ENCODE measurements around the gene FBRSL1. TPM values are rescaled to one million over a fixed set of nuclear protein-coding genes. Genes with fewer than 3 reads are reported as not detected.

Gene FBRSL1
- polyA plus RNA-seq, 1 donor = 58.3 TPM

DNA sequence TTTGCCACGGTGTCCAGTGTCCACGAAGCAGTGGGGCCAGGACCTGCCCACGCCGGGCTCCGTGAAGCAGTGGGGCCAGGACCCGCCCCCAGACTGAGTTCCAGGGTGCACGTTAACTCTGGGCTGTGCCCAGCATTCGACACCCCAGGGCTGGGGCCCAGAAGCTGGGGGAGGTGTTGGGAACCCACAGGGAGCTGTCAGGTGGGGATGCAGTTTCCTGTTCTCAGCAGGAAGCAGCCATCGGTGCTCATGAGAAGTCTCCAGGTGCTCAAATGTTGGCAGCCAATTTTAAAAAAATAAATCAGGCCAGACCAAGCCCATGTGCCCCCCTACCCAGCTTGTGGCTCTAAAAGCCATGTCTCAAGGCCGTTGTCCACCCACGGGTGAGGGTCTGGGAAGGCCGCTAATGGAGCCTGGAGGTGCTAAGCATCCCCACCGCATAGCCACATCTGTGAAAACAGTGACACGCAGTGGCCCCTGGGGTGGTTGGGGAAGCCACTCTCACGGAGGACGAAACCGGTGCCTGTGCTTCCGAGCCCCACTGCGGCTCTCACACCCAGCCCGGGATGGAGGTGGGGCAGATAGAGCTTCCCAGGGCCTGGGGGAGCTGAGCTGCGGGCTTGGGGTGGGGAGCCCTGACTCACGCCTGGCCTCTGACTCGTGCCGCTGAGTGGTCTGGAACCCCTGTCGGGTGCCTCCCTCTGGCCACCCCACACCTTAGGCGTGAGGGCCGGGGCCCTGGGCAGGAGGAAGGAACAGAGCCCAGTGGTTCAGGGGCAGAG lies 53.5 kb downstream of the FBRSL1 start:
- DNase-seq = no peak

DNA sequence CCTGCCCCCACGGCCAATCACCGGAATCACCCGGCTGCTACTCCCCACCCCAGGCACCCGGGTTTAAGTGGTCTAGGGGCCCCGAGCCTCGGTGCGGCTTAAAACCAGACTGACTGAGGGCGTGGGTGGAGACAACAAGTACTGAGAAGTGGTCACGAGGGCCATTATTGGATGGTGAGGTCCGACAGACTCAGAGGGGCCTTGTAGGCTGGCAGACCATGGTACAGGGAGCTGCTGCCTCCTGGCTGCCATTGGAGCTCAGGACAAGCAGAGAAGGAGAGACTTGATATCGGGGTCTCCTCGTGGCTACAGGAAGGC lies 54.1 kb downstream of the FBRSL1 start:
- DNase-seq = no peak

DNA sequence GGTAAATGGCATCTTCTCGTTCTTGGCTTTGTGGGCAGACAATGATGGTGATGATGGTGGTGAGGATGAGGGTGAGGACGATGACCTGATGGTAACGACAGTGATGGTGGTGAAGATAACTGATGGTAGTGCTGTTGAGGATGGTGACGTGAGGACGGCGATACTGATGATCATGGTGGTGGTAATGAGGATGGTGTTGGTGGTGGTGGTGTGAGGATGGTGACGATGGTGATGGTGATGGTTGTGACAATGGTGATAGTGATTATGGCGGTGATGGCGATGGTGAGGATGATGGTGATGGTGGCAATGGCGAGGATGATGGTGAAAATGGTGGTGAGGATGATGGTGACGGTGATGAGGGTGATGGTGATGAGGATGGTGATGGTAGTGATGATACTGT lies 54.5 kb downstream of the FBRSL1 start:
- DNase-seq = no peak

DNA sequence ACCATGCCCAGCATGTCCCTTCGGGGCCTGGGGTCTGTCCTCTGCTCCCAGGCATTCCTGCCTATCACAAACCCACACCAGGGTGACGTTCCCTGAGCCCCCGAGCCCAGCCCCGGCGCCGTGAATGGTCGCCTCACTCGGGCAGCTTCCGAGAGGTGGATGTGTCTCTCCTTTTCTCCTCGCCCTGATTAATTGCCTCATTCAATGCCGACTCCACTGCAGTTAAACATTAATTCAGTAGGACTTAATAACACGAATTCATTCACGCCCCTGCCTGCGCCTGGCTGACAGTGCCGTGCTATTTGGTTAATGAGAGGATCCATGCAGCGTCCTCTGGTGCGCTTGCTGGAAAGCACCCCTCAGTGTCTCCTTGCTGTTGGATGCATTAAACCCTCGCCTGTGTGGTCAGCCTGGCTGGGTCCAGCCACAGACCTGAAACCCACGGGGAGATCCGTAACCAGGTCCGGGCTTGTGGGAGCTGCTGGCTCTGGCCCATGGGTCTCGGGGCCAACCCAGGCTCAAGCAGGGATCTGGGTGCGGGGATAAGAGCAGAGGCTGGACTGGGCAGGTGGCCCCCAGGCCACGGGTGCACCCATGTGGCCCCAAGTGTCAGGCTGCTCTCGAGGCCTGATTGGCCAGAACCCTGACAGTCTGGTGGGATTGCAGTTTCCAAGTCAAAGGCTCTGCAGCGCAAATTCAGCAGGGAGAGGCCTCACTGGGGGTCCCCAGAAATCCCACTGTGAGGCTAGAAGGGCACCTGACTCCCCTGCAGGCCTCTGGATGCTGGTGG lies 55.4 kb downstream of the FBRSL1 start:
- no peak for DNase-seq

- DNase-seq = no peak
Measured at GRCh38 chr12:132545955-132546354, 56.0 kb downstream of the FBRSL1 start.

DNA sequence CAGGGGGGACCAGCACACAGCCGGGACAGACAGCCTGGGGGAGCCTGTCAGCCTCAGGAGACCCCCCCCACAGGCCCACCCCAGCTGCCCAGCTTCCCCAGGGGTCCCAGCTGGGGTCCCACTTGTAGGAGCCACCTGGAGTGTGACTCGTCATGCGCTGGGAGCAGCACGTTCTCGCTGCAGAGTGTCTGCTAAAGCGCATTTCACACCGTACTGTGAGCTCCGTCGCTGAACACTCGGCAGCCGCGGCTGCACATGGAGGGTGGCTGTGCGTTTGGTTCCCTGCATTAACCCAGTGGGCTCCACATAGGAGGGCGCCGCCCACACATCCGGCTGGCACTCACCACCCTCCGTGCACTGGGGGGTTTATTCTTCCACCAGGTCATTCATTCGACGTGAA lies 56.7 kb downstream of the FBRSL1 start:
- no peak for DNase-seq

- DNase-seq = no peak
Measured at GRCh38 chr12:132547205-132547740, 57.3 kb downstream of the FBRSL1 start.

DNA sequence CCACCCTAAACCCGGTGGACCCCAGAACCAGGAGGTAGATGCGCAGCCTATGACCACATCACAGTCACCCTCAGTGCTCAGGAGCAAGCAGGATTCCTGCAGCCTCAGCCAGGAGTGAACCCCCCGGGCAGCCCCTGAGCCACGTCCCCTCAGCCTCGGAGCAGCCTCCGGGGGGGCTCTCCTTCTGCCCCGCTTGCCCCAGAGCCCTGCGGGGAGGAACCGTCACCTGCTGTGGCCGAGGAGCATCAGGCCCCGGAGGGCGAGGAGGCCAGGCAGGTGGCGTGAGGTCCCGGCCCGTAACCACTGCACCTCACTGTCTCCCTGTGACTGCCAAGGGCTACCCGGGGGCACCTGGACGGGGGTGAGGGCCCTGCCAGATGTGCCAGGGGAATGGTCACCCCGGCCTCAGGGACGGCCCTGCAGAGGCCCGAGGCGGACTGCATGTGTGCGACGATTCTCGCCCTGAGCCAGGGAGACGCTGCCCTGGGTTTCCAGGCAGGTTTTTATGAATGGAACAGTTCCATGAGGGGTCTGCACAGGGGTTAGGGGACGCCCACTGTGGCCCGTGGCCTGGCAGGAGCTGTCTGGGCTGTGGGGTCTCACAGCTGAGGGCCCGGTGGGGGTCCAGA lies 58.6 kb downstream of the FBRSL1 start:
- DNase-seq = no peak

- no peak for DNase-seq
Measured at GRCh38 chr12:132549059-132549458, 59.1 kb downstream of the FBRSL1 start.

DNA sequence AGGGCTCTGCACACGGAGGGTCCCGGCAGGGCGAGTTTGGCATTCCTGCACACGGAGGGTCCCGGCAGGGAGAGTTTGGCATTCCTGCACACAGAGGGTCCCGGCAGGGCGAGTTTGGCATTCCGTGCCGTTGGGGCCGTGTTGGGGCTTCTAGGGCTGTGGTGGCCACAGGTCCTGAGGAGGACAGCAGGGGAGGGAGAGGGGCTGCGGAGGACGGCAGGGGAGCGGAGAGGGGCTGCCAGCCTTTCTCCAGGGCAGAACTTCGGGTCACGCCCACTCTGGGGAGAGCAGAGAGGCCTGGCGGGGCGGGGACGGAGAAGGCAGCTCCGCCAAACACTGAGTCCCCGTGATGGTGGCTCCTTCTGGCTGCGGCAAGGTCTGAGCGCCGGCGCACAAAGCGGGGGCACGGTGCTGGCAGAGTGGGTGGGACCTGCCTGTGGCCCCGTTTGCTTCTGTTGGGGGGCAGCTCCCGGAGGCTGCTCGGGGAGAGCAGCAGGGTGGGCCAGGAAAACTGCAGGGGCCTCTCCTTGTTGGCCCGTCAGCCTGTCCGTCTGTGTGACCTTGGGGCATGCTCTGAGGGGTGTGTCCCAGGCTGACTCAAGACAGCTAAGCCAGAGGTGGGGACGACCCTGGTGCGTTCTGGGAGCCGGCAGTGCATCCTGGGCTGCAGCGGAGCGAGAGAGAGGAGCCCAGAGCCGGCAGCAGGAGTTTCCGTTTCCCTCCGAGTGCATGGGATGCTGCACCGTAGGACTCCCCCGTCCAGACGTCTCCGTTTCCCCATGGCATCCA lies 60.3 kb downstream of the FBRSL1 start:
- no peak for DNase-seq

DNA sequence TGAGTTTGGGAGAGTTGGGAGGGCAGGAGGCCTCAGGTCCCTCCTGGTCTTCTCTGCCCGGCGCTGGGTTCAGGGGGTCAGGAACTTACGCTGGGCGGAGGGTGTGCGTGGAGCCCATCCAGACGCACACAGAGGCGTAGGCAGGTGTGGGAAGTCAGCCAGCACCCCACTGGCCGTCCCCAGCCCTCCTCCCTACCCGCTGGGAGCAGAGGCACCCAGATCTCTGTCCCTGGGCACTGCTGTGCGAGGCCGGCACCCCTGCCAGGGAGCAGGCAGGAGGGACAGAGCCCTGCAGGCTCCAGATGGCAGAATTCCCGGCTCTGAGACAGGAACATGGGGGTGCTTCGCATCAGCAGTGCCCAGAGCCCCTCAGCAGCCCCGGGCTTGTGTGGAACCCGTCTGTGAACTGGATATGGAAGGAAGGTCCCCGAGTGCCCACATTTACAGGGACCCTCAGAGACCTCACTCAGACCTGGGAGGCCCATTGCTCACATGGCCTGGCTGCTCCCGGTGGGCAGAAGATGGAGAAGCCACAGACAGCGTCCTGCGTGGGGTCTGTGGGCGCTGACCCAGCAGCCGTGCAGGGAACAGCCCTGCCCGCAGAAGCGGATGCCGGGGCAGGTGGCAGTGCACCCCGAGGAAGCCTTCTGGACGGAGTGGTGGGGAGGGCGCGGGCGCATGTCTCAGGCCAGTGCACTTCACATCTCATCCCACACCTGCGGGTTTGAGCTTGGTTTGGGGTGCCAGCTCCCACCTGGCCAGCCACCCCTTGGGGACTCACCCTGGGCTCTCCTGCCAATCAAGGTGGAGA lies 61.1 kb downstream of the FBRSL1 start:
- no peak for DNase-seq

DNA sequence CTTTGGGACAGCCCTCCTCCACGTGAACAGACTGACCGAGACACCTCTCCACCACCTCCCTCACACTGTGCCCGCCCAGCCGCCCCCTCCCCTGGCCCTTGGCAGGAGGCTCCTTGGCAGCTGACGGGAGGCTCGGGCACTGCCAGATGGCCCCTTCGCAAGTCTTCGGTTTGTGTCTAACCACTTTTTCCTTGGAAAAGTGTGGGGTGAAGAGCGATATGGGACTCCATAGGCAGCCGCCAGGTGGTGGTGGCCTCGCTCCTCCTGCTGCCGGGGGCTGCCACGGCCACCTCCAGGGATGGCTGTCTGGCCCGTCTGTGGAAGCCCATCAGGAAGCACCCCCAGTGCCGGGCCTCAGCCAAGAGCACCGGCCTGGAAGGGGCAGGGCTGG lies 61.7 kb downstream of the FBRSL1 start:
- no peak for DNase-seq

- no peak for DNase-seq
Measured at GRCh38 chr12:132554845-132555630, 65.1 kb downstream of the FBRSL1 start.

- no peak for DNase-seq
Measured at GRCh38 chr12:132555686-132556085, 65.7 kb downstream of the FBRSL1 start.

DNA sequence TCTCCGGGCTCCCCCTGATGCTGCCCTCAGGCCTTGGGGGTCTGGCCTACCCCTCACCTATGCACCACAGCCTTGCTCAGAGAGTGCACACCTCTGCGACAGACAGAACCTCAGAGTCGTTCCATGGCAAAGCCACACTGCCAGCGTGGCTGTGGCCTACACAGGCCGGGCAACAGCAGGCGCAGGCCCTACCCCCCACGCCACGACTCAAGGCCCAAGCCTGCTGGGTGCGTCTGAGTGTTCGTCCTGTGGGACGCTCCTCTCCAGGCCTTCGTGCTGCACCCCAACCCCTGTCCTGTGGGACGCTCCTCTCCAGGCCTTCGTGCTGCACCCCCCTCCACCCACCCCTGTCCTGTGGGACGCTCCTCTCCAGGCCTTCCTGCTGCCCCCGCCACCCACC lies 66.3 kb downstream of the FBRSL1 start:
- no peak for DNase-seq

GRCh38 chr12:132556801-132557200 lies 66.8 kb downstream of the FBRSL1 start:
- DNase-seq = no peak

- DNase-seq = no peak
Measured at GRCh38 chr12:132557291-132558015, 67.5 kb downstream of the FBRSL1 start.

GRCh38 chr12:132558042-132558856 lies 68.3 kb downstream of the FBRSL1 start:
- DNase-seq = no peak

All from hindlimb muscle (tissue), 1 donor.